ENCODE results near the gene FIGN.

The FIGN gene

GRCh38 chr2:163593982-163594381 is 141.8 kb downstream of the FIGN start:
- Histone ChIP-seq H3K9ac (ENCODE audit: low read depth, low read length) (no peak overlapping the region), H3K27ac (ENCODE audit: low read length) (no peak overlapping the region), H4K20me1 (ENCODE audit: insufficient read depth, low read length) (no peaks in the 10 kb centered on the region), H3K27me3 (ENCODE audit: insufficient read depth, low read length, poor library complexity) (no peaks in the 10 kb centered on the region), H3K9me3 (ENCODE audit: insufficient read depth, low read length, severe bottlenecking) (no peaks in the 10 kb centered on the region), H3K36me3 (ENCODE audit: insufficient read depth, low read length) (no peaks in the 10 kb centered on the region), H3K4me3 (ENCODE audit: low read depth in 1 of 2, low read length in 2 of 2) (no peak overlapping the region), H2AFZ (ENCODE audit: low read depth, low read length) (no peak overlapping the region), H3K79me2 (ENCODE audit: insufficient read depth, low read length) (no peaks in the 10 kb centered on the region), H3K4me1 (ENCODE audit: insufficient read depth, low read length) (no peaks in the 10 kb centered on the region), H3K4me2 (ENCODE audit: insufficient read depth, low read length) (no peak overlapping the region)
- TF ChIP-seq, protein P1, sequence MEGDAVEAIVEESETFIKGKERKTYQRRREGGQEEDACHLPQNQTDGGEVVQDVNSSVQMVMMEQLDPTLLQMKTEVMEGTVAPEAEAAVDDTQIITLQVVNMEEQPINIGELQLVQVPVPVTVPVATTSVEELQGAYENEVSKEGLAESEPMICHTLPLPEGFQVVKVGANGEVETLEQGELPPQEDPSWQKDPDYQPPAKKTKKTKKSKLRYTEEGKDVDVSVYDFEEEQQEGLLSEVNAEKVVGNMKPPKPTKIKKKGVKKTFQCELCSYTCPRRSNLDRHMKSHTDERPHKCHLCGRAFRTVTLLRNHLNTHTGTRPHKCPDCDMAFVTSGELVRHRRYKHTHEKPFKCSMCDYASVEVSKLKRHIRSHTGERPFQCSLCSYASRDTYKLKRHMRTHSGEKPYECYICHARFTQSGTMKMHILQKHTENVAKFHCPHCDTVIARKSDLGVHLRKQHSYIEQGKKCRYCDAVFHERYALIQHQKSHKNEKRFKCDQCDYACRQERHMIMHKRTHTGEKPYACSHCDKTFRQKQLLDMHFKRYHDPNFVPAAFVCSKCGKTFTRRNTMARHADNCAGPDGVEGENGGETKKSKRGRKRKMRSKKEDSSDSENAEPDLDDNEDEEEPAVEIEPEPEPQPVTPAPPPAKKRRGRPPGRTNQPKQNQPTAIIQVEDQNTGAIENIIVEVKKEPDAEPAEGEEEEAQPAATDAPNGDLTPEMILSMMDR (IDR thresholded peaks at IDR 0.05; ENCODE audit: borderline replicate concordance, extremely low read depth, low read length, poor library complexity, severe bottlenecking), result no peak
- no peak for TF ChIP-seq EZH2 (IDR thresholded peaks at IDR 0.05; ENCODE audit: borderline replicate concordance, low read depth, low read length, severe bottlenecking)
- ATAC-seq (ENCODE audit: insufficient read depth, low read depth) (no peak), DNase-seq (no peak)

- H2AFZ ChIP-seq (ENCODE audit: low read depth, low read length), result no peak overlapping the region
- no peak overlapping the region for H3K27ac ChIP-seq (ENCODE audit: low read length)
- no peak for TF ChIP-seq EZH2 (IDR thresholded peaks at IDR 0.05; ENCODE audit: borderline replicate concordance, low read depth, low read length, severe bottlenecking)
- TF ChIP-seq, protein P1 (IDR thresholded peaks at IDR 0.05; ENCODE audit: borderline replicate concordance, extremely low read depth, low read length, poor library complexity, severe bottlenecking), result no peak
- no peaks in the 10 kb centered on the region for H3K9me3 ChIP-seq (ENCODE audit: insufficient read depth, low read length, severe bottlenecking)
- no peak for ATAC-seq (ENCODE audit: insufficient read depth, low read depth)
- no peak overlapping the region for H3K4me3 ChIP-seq (ENCODE audit: low read depth in 1 of 2, low read length in 2 of 2)
- no peaks in the 10 kb centered on the region for H3K4me1 ChIP-seq (ENCODE audit: insufficient read depth, low read length)
- no peak overlapping the region for H3K4me2 ChIP-seq (ENCODE audit: insufficient read depth, low read length)
- no peaks in the 10 kb centered on the region for H3K27me3 ChIP-seq (ENCODE audit: insufficient read depth, low read length, poor library complexity)
- H3K79me2 ChIP-seq (ENCODE audit: insufficient read depth, low read length), result no peaks in the 10 kb centered on the region
- DNase-seq, result no peak
- no peaks in the 10 kb centered on the region for H3K36me3 ChIP-seq (ENCODE audit: insufficient read depth, low read length)
- no peaks in the 10 kb centered on the region for H4K20me1 ChIP-seq (ENCODE audit: insufficient read depth, low read length)
- no peak overlapping the region for H3K9ac ChIP-seq (ENCODE audit: low read depth, low read length)
Observed at GRCh38 chr2:163592954-163593622, 142.7 kb downstream of the FIGN start.

DNA sequence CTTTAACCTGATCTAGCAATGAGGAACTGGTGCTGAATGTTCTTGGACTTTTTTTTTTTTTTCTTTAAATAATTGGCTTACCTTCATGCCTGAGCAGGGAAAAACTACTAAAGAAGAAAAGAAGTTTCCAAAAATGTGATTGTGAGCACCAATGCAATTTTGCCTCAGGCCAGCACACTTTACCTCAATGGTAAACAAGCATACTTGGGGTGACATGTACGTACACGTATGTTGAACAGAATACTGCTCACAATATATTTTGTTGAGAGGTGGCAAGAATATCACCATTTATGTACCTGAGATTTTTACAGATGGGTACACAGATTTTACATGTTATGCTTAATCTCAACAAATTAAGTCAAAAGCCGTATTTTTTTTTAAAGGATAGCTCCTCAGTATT is 144.3 kb downstream of the FIGN start:
- no peaks in the 10 kb centered on the region for H3K79me2 ChIP-seq (ENCODE audit: insufficient read depth, low read length)
- no peaks in the 10 kb centered on the region for H3K27me3 ChIP-seq (ENCODE audit: insufficient read depth, low read length, poor library complexity)
- ATAC-seq (ENCODE audit: insufficient read depth, low read depth) (no peak), DNase-seq (no peak)
- H2AFZ ChIP-seq (ENCODE audit: low read depth, low read length), result no peak overlapping the region
- no peaks in the 10 kb centered on the region for H4K20me1 ChIP-seq (ENCODE audit: insufficient read depth, low read length)
- no peaks in the 10 kb centered on the region for H3K9me3 ChIP-seq (ENCODE audit: insufficient read depth, low read length, severe bottlenecking)
- TF ChIP-seq EZH2 (IDR thresholded peaks at IDR 0.05; ENCODE audit: borderline replicate concordance, low read depth, low read length, severe bottlenecking), result no peak
- TF ChIP-seq, protein P1 (IDR thresholded peaks at IDR 0.05; ENCODE audit: borderline replicate concordance, extremely low read depth, low read length, poor library complexity, severe bottlenecking), result no peak
- H3K9ac ChIP-seq (ENCODE audit: low read depth, low read length), result no peak overlapping the region
- H3K36me3 ChIP-seq (ENCODE audit: insufficient read depth, low read length), result no peaks in the 10 kb centered on the region
- H3K27ac ChIP-seq (ENCODE audit: low read length), result no peak overlapping the region
- H3K4me3 ChIP-seq (ENCODE audit: low read depth in 1 of 2, low read length in 2 of 2), result no peak overlapping the region
- H3K4me2 ChIP-seq (ENCODE audit: insufficient read depth, low read length), result no peak overlapping the region
- no peaks in the 10 kb centered on the region for H3K4me1 ChIP-seq (ENCODE audit: insufficient read depth, low read length)

Data from DND-41 (cell line).